NOMO-1 (cell line): Measurements from ENCODE around the gene PRAME.
"Not testable (repeated sequence)": the region's sequence is repeated elsewhere in the genome, so short reads cannot be mapped to it uniquely, and the experiment has no call there.

Source experiments
- DNase-seq, 2 experiments: peaks; one replicate each; lab custom pipeline; 2025; ENCODE audit not compliant: unreplicated experiment in 2 of 2; lab: John Stamatoyannopoulos, UW

The PRAME gene

GRCh38 chr22:22553735-22554586, 5.1 kb downstream of the PRAME start:
- DNase-seq, result no peak

DNA sequence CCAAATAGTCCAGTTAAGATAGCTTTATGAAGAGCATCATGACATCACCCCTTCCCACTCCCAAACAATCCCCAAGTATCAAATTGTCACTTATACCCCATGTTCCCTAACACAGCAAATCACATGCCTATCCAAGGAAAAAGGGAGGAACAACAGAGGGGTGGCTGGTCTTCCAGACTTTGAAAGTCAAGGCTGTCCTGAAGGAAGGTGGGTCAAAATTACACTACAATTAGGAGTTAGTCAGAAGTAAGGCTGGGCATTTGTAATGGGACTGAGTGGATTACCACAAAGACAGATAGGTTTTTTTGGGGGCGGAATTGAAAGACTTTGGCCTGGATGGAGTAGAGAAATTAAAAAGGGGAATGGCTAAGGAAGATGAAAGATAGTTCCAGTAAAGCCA, 5.9 kb downstream of the PRAME start:
- no peak for DNase-seq

- DNase-seq, result no peak
Observed at GRCh38 chr22:22552630-22553029, 6.4 kb downstream of the PRAME start.

DNA sequence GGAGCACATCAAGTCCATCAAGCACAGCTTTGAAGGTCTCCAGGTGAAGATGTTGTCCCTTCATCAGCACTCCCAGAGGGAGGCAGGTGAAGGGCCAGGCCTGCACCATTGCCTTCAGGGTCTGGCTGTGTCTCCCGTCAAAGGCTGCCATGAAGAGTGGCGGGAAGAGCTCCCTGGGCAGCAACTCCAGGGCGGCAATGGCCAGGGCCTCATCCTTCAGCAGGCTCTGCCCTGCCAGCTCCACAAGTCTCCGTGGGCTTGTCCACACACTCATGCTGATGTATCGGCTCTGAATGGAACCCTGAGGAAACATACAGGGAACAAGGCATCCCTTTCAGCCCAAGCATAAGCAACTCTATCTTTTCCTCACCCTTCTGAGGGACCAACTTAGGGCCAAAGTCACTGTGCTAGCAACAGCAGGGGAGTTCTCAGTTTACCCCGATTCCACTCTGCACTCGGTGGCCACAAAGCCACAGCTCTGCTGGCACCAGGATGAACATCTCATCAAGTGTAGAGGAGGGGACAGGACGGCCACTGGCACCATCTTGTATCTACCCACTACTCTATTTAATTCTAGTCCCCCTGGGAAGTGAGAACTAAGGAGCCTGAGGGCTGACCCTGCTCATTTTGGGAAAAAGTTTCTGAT, 8.2 kb downstream of the PRAME start:
- DNase-seq, result no peak

- DNase-seq, result no peak
Observed at GRCh38 chr22:22548910-22549309, 10.2 kb downstream of the PRAME start.

DNA sequence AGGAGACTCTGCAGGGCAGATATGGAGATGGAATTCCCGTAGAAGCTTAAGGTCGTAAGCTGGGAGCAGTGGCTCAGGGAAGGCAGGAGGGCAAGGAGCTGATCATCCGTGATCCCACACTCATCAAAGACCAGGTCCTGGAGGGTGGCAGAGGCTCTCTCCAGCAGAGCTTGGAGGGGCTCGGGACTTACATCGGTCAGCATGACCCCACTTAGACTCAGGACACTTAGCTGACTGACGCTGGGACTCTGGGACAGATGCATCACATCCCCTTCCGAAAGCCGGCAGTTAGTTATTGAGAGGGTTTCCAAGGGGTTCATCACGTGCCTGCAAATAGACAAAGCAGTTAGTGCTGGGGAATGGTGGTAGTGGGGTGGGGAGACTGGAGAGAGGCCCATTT, 10.7 kb downstream of the PRAME start:
- no peak for DNase-seq

GRCh38 chr22:22547692-22548300, 11.3 kb downstream of the PRAME start:
- DNase-seq, result peak; percentile 33 to 34

DNA sequence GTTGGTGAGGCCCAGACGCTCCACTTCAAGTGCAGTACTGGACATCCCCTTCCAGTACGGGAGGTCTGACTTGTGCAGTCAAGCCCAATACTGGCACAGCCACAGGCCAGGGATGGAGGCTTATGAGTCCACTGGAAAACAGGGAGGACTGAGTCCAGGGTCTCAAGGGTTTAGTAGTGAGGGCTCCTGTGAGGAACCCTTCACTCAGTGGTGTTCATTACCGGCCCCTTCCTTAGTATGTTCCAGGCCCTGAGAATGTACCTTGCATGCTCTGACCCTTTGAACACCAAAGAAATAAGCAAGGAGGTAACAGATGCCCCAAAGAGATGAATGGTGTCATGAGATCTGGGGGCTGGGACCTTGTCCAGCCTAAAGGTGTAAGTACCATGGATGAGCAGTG, 11.8 kb downstream of the PRAME start:
- no peak for DNase-seq

- DNase-seq, result peak; percentile 75 to 86
Observed at GRCh38 chr22:22546490-22546889, 12.6 kb downstream of the PRAME start.

- no peak for DNase-seq
Observed at GRCh38 chr22:22545084-22545483, 14.0 kb downstream of the PRAME start.

DNA sequence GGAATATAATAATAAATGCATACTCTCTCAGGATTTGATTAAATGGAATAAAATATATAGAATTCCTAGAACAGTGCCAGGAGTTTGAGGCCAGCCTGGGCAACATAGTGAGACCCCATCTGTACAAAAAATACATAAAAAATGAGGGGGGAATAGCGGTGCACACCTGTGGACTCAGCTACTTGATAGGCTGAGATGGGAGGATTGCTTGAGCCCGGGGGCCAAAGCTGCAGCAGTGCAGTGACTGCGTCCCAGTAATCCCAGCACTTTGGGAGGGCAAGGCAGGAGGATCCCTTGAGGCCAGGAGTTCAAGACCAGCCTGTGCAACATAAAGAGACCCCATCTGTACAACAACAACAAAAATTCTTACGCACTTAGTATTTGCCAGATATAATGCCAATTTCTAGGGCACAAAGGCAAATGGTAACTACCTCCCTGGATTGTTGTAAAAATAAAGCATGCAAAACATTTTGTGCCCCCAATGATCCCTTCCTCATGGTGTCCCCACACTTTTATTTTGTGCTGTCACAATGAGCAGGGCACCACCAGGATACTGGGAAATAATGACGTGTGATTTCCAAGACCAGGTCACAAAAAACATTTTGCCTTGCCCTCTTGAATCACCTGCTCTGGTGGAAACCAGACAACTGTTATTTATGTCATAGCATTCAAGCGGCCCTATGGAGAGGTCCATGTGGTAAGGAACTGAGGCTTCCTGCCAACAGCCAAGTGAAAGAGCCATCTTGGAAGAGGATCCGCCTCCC, 20.7 kb downstream of the PRAME start:
- DNase-seq, result no peak

DNA sequence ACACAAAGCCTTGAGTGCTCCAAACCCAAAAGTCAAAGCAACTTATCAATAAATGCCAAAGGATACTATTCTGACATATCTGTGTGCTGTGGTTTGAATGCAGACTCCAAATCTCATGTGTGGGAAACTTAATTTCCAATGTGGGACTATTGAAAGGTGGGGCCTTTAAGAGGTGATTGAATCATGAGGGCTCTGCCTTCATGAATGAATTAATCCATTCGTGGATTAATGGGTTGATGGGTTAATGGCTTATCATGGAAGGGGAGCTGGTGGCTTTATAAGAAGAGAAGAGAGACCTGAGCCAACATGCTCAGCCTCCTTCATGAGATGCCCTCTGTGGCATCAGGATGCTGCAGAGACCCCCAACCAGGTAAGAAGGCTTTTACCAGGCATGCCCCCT, 22.1 kb downstream of the PRAME start:
- no peak for DNase-seq

DNA sequence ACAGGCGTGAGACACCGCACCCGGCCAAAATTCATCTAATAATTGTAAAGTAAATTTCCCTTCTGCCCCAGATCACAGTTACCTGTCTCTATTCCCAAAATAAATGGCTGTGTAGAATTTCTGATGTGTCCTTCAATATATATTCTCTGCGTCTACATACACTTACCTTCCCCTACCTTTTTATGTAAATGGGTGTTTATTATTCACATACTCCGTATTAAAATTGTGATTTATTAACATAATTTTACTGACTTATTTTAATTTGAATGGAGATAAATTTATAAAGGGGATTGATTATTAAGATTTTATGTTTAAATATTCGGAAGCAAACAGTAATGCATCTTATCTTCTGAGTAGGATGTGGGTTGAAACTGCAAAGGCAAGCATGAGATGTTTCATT, 22.6 kb downstream of the PRAME start:
- no peak for DNase-seq

GRCh38 chr22:22535662-22536061, 23.4 kb downstream of the PRAME start:
- no peak for DNase-seq

DNA sequence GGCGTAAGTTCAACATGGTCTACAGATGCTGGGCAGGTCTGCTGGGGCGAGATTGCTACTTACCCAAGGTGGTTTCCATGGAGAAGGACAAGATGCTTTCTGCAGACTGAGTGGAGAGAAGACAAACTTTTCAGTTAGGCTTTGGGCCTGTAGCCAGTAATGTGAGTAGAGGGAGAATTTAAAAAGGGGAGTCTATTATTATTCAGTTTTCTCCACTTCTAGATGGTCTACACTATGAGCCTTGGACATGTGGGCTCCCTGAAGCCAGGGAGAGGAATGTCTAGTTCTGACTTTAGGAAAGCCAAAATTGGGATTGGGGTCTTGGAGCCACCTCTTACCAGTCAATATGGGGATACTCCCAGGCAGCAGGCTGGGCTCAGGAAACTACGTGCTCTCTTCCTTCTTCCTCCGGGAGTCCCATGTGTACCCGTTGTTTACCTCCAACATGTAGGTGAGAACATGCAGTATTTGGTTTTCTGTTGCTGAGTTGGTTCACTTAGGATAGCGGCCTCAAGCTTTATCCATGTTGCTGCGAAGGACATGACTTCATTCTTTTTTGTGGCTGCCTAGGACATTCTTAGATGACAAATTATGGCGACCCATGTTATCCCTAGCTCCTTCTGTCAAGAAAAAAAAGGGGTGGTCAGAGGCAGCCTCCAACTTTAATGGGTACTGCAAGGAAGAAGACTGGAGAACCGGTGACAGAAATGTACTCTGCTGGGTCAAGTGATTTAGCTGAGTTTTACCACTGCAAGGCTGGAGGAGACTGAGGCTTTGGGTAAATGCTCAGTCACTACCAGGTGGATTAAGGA, 24.3 kb downstream of the PRAME start:
- DNase-seq, result no peak

- DNase-seq, result no peak
Observed at GRCh38 chr22:22533863-22534262, 25.2 kb downstream of the PRAME start.

DNA sequence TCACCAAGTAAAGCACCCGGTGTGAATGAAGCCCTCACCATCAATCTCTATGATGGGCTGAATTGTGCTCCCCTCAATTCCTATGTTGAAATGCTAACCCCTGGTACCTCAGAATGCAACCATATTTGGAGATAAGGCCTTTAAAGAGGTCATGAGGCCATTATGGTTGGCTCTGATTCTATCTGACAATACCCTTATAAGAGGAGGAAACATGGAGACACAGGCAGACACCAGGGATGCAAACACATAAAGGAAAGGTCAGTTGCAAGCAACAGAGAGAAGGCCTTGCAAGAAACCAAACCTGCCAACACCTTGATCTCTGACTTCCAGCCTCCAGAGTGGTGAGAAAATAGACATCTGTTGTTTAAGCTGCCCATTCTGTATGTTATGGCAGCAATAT, 25.6 kb downstream of the PRAME start:
- DNase-seq, result no peak

- DNase-seq, result not testable (repeated sequence)
Observed at GRCh38 chr22:22532547-22533071, 26.5 kb downstream of the PRAME start.

- no peak for DNase-seq
Observed at GRCh38 chr22:22531770-22532546, 27.1 kb downstream of the PRAME start.
